ENCODE results near the gene FAM24B. TPM values are rescaled to one million over a fixed set of nuclear protein-coding genes. Genes with fewer than 3 reads are reported as not detected.
"Not testable (repeated sequence)": the region's sequence is repeated elsewhere in the genome, so short reads cannot be mapped to it uniquely, and the experiment has no call there.

Gene FAM24B
- total RNA-seq, 4 donors from 2014 or later, result 0.88 to 2.3 (median 2.3) TPM; not detected in 1

- no peaks in the 10 kb centered on the region for H3K27me3 ChIP-seq
- no peaks in the 10 kb centered on the region for H3K36me3 ChIP-seq
- H3K4me3 ChIP-seq, result no peak overlapping the region
- no peak overlapping the region for H3K27ac ChIP-seq
- intact Hi-C loops (cut with DNase I; ENCODE audit: low total_unique reads), result no loop called here
- TF ChIP-seq CTCF (IDR thresholded peaks at IDR 0.05) (no peak), POLR2A (IDR thresholded peaks at IDR 0.05) (no peak)
- no peaks in the 10 kb centered on the region for H3K4me1 ChIP-seq
- H3K9me3 ChIP-seq, result no peaks in the 10 kb centered on the region
- DNase-seq, result no peak
These were observed 15.2 kb downstream of the FAM24B start for GRCh38 chr10:122864194-122864592.

- TF ChIP-seq CTCF (IDR thresholded peaks at IDR 0.05), result no peak
- intact Hi-C loops (cut with DNase I; ENCODE audit: low total_unique reads), result no loop called here
- Histone ChIP-seq H3K27ac (no peak overlapping the region), H3K4me1 (no peaks in the 10 kb centered on the region), H3K36me3 (no peaks in the 10 kb centered on the region), H3K9me3 (no peaks in the 10 kb centered on the region), H3K4me3 (no peak overlapping the region), H3K27me3 (no peaks in the 10 kb centered on the region)
- DNase-seq, result no peak
These were observed 15.9 kb downstream of the FAM24B start for GRCh38 chr10:122863216-122864193.

GRCh38 chr10:122861711-122862161, 17.6 kb downstream of the FAM24B start:
- Histone ChIP-seq H3K36me3 (no peaks in the 10 kb centered on the region), H3K27me3 (no peaks in the 10 kb centered on the region), H3K9me3 (no peaks in the 10 kb centered on the region), H3K27ac (no peak overlapping the region), H3K4me1 (no peaks in the 10 kb centered on the region), H3K4me3 (no peak overlapping the region)
- intact Hi-C loops (cut with DNase I; ENCODE audit: low total_unique reads), result no loop called here
- no peak for TF ChIP-seq CTCF (IDR thresholded peaks at IDR 0.05)
- no peak for DNase-seq

GRCh38 chr10:122859527-122859926, 19.9 kb downstream of the FAM24B start:
- no peak for DNase-seq
- no peaks in the 10 kb centered on the region for H3K4me1 ChIP-seq
- no peak overlapping the region for H3K4me3 ChIP-seq
- H3K27ac ChIP-seq, result no peak overlapping the region
- no peak for TF ChIP-seq POLR2A (IDR thresholded peaks at IDR 0.05)
- TF ChIP-seq CTCF (IDR thresholded peaks at IDR 0.05), result no peak
- no peaks in the 10 kb centered on the region for H3K27me3 ChIP-seq
- intact Hi-C loops (cut with DNase I; ENCODE audit: low total_unique reads), result no loop called here
- H3K9me3 ChIP-seq, result no peaks in the 10 kb centered on the region
- H3K36me3 ChIP-seq, result no peaks in the 10 kb centered on the region

GRCh38 chr10:122858042-122858441, 21.3 kb downstream of the FAM24B start:
- intact Hi-C loops (cut with DNase I; ENCODE audit: low total_unique reads); H3K4me3 ChIP-seq; H3K27ac ChIP-seq; H3K9me3 ChIP-seq; H3K4me1 ChIP-seq; H3K27me3 ChIP-seq; DNase-seq; H3K36me3 ChIP-seq: not testable (repeated sequence)

Measured in uterus (tissue), 4 donors.